ENCODE measurements around the gene NCAPG2.

NCAPG2 gene

GRCh38 chr7:158662610-158663427, 41.8 kb downstream of the NCAPG2 start:
- Histone ChIP-seq H3K9ac (ENCODE audit: low read length) (no peak overlapping the region), H3K4me2 (ENCODE audit: low read depth, low read length) (no peak overlapping the region), H2AFZ (ENCODE audit: low read length) (no peak overlapping the region), H3K27me3 (replicated peaks; ENCODE audit: insufficient read depth, low read length) (no peaks in the 10 kb centered on the region), H3K79me2 (ENCODE audit: low read length) (peaks cover 19% of the 10 kb centered on the region; the same call in 1 of the 2 replicates), H3K4me3 (ENCODE audit: low read length) (no peak overlapping the region), H3K36me3 (replicated peaks; ENCODE audit: insufficient read depth, low read length) (peaks cover 24% of the 10 kb centered on the region), H3F3A (ENCODE audit: insufficient read depth, low read length) (peaks cover 7% of the 10 kb centered on the region), H3K9me2 (replicated peaks; ENCODE audit: insufficient read depth, low read length) (no peaks in the 10 kb centered on the region), H3K27ac (ENCODE audit: low read length) (no peak overlapping the region), H4K20me1 (ENCODE audit: insufficient read depth, low read length) (no peaks in the 10 kb centered on the region), H3K9me3 (replicated peaks; ENCODE audit: insufficient read depth, low read length) (no peaks in the 10 kb centered on the region), H3K4me1 (ENCODE audit: low read length) (peaks cover 9% of the 10 kb centered on the region)
- TF ChIP-seq EZH2 (optimal IDR thresholded peaks at IDR 0.05; ENCODE audit: low read depth, low read length) = no peak
- TF ChIP-seq, protein P1, sequence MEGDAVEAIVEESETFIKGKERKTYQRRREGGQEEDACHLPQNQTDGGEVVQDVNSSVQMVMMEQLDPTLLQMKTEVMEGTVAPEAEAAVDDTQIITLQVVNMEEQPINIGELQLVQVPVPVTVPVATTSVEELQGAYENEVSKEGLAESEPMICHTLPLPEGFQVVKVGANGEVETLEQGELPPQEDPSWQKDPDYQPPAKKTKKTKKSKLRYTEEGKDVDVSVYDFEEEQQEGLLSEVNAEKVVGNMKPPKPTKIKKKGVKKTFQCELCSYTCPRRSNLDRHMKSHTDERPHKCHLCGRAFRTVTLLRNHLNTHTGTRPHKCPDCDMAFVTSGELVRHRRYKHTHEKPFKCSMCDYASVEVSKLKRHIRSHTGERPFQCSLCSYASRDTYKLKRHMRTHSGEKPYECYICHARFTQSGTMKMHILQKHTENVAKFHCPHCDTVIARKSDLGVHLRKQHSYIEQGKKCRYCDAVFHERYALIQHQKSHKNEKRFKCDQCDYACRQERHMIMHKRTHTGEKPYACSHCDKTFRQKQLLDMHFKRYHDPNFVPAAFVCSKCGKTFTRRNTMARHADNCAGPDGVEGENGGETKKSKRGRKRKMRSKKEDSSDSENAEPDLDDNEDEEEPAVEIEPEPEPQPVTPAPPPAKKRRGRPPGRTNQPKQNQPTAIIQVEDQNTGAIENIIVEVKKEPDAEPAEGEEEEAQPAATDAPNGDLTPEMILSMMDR (IDR thresholded peaks at IDR 0.05; ENCODE audit: low read length) = no peak
- TF ChIP-seq EZH2phosphoT487 (IDR thresholded peaks at IDR 0.05; ENCODE audit: low read length) = no peak
- DNase-seq = no peak

- Histone ChIP-seq H3K27me3 (replicated peaks; ENCODE audit: insufficient read depth, low read length) (no peaks in the 10 kb centered on the region), H3K79me2 (ENCODE audit: low read length) (peaks cover 30% of the 10 kb centered on the region), H3K4me3 (ENCODE audit: low read length) (no peak overlapping the region), H3K27ac (ENCODE audit: low read length) (no peak overlapping the region), H3K36me3 (replicated peaks; ENCODE audit: insufficient read depth, low read length) (peaks cover 27% of the 10 kb centered on the region), H3K9me3 (replicated peaks; ENCODE audit: insufficient read depth, low read length) (no peaks in the 10 kb centered on the region), H4K20me1 (ENCODE audit: insufficient read depth, low read length) (no peaks in the 10 kb centered on the region), H3K9ac (ENCODE audit: low read length) (no peak overlapping the region), H3K9me2 (replicated peaks; ENCODE audit: insufficient read depth, low read length) (no peaks in the 10 kb centered on the region), H3K4me1 (ENCODE audit: low read length) (peaks cover 24% of the 10 kb centered on the region), H2AFZ (ENCODE audit: low read length) (no peak overlapping the region), H3F3A (ENCODE audit: insufficient read depth, low read length) (peaks cover 19% of the 10 kb centered on the region), H3K4me2 (ENCODE audit: low read depth, low read length) (no peak overlapping the region)
- no peak for DNase-seq
- TF ChIP-seq EZH2 (optimal IDR thresholded peaks at IDR 0.05; ENCODE audit: low read depth, low read length) = no peak
- no peak for TF ChIP-seq EZH2phosphoT487 (IDR thresholded peaks at IDR 0.05; ENCODE audit: low read length)
- TF ChIP-seq, protein P1 (IDR thresholded peaks at IDR 0.05; ENCODE audit: low read length) = no peak
Measured at GRCh38 chr7:158658475-158658874, 46.1 kb downstream of the NCAPG2 start.

DNA sequence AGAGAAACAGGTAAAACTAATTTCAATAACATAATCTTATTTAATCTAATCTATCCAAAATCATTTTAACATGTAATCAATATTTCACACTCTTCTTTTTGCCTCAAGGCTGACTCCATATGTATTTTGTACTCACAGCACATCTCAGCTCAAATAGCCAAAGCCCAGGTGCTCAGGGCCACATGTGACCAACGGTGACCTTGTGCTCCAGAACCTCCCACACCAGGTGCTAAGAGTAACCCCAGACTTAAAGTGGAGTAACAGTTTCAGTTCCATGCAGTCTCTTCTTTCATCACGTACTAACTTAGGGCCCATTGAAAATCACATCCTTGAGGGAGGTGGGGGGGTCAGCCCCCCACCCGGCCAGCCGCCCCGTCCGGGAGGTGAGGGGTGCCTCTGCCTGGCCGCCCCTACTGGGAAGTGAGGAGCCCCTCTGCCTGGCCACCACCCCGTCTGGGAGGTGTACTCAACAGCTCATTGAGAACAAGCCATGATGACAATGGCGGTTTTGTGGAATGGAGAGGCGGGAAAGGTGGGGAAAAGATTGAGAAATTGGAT, 47.3 kb downstream of the NCAPG2 start:
- H3K79me2 ChIP-seq (ENCODE audit: low read length) = peaks cover 30% of the 10 kb centered on the region
- H3K36me3 ChIP-seq (replicated peaks; ENCODE audit: insufficient read depth, low read length) = peaks cover 20% of the 10 kb centered on the region
- peaks cover 19% of the 10 kb centered on the region for H3F3A ChIP-seq (ENCODE audit: insufficient read depth, low read length)
- H3K9me2 ChIP-seq (replicated peaks; ENCODE audit: insufficient read depth, low read length) = no peaks in the 10 kb centered on the region
- peak overlapping the region; percentile 21; the same call in 1 of the 2 replicates for H3K4me2 ChIP-seq (ENCODE audit: low read depth, low read length)
- peaks cover 24% of the 10 kb centered on the region for H3K4me1 ChIP-seq (ENCODE audit: low read length)
- H3K27ac ChIP-seq (ENCODE audit: low read length) = peak overlapping the region; percentile 78
- TF ChIP-seq, protein P1 (IDR thresholded peaks at IDR 0.05; ENCODE audit: low read length) = no peak
- TF ChIP-seq EZH2phosphoT487 (IDR thresholded peaks at IDR 0.05; ENCODE audit: low read length) (no peak), EZH2 (optimal IDR thresholded peaks at IDR 0.05; ENCODE audit: low read depth, low read length) (no peak)
- no peak overlapping the region for H2AFZ ChIP-seq (ENCODE audit: low read length)
- no peaks in the 10 kb centered on the region for H4K20me1 ChIP-seq (ENCODE audit: insufficient read depth, low read length)
- H3K9me3 ChIP-seq (replicated peaks; ENCODE audit: insufficient read depth, low read length) = no peaks in the 10 kb centered on the region
- DNase-seq = peak; percentile 98
- no peak overlapping the region; the same call in 1 of the 2 replicates for H3K9ac ChIP-seq (ENCODE audit: low read length)
- no peak overlapping the region for H3K4me3 ChIP-seq (ENCODE audit: low read length)
- no peaks in the 10 kb centered on the region for H3K27me3 ChIP-seq (replicated peaks; ENCODE audit: insufficient read depth, low read length)

Data from MM.1S (cell line).